ENCODE results near the gene RAD18.

The RAD18 gene

DNA sequence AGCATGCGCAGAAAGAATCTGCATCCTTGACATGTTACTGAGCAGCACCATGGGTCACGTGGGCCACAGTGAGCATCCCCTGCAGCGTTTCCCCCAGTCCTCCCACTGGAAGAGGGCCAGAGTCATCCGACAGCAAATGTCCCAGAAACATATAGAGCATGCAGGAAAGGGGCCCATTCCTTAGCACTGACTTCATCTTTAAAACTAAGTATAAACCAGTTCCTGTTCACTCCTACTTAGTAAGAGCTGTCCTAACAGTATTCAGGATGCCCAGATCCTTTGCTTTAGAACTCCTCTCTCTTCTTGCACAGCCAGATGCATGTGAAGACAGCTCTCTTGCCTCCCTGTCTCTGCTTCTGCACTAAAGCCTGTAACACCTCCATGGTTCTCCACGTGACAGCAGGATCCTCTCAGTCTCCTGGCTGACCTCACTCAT, 114.6 kb downstream of the RAD18 start:
- DNase-seq, result no peak

DNA sequence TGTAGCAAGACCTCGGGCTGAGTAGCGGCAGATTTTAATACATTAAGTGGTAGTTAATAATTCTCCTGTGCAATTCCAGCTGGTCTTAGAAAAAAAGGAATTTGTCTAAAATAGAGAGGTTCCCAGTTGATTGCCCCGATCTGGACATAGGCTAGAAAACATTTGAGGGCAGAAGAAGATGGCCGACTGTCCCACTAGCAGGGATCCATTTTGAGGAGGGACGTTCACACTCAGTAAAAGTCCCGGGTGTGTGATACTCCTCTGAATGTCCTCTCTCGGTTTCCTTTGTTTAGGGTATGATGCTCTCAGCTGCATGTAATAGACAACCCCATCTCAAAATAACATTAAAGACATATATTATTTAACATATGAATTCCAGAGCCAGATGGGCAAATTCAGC, 116.0 kb downstream of the RAD18 start:
- no peak overlapping the region for H3K27ac Mint-ChIP-seq
- H3K36me3 Mint-ChIP-seq (ENCODE audit: insufficient read depth), result no peaks in the 10 kb centered on the region
- ATAC-seq (replicated peaks) (no peak), DNase-seq (no peak)
- H3K27me3 Mint-ChIP-seq, result no peaks in the 10 kb centered on the region
- H3K4me1 Mint-ChIP-seq (ENCODE audit: low read depth in 2 of 2), result no peaks in the 10 kb centered on the region
- no peak overlapping the region for H3K4me3 Mint-ChIP-seq
- H3K9me3 Mint-ChIP-seq, result no peaks in the 10 kb centered on the region

More for the DNA sequence above, 114.6 kb downstream of the RAD18 start:
- Mint-ChIP-seq H3K27me3 (no peaks in the 10 kb centered on the region), H3K4me3 (no peak overlapping the region), H3K36me3 (ENCODE audit: insufficient read depth) (no peaks in the 10 kb centered on the region), H3K4me1 (ENCODE audit: low read depth in 2 of 2) (no peaks in the 10 kb centered on the region), H3K27ac (no peak overlapping the region), H3K9me3 (no peaks in the 10 kb centered on the region)
- no peak for ATAC-seq (replicated peaks)

DNA sequence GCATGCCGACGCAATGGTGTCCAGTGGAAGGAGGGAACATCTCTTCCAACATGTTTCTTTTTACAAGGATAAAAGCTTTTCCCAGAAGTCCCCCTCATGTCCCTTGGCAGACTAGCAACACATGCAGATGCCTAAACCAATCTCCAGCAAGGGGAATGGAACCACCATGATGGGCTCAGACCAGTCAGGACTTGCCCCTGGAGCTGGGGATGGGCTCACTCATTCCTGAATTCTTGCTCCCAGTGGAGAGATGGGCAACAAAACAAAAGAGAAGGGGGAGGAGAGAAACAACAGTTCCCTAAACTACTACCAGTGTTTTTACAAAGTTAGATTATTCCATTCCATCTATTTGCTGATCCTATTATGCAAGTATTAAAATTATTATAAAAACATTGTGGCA, 117.1 kb downstream of the RAD18 start:
- Mint-ChIP-seq H3K27ac (no peak overlapping the region), H3K4me1 (ENCODE audit: low read depth in 2 of 2) (no peaks in the 10 kb centered on the region), H3K9me3 (no peaks in the 10 kb centered on the region), H3K36me3 (ENCODE audit: insufficient read depth) (no peaks in the 10 kb centered on the region), H3K27me3 (no peaks in the 10 kb centered on the region), H3K4me3 (no peak overlapping the region)
- ATAC-seq (replicated peaks), result no peak
- no peak for DNase-seq

DNA sequence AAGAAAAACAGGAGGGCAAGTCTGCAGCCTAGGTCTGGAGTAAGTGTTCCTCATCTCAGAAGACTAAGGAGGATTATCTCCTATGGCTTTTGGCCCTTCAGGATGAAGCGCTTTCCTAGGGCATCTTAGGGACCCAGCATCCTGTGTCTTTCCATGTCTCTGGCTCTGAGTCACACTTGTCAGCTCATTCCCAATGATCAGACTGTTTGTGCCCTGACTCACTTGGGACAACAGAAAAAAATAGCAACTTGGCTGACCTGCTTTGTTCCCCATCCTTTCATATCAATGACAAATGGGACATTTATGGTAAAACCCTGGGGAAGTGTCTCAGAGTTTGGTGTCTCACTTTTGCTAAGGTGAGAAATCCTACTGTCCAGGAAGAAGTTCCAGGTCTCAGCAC, 117.6 kb downstream of the RAD18 start:
- ATAC-seq (replicated peaks), result no peak
- Mint-ChIP-seq H3K27me3 (no peaks in the 10 kb centered on the region), H3K9me3 (no peaks in the 10 kb centered on the region), H3K4me1 (ENCODE audit: low read depth in 2 of 2) (no peaks in the 10 kb centered on the region), H3K36me3 (ENCODE audit: insufficient read depth) (no peaks in the 10 kb centered on the region), H3K27ac (no peak overlapping the region), H3K4me3 (no peak overlapping the region)
- no peak for DNase-seq

DNA sequence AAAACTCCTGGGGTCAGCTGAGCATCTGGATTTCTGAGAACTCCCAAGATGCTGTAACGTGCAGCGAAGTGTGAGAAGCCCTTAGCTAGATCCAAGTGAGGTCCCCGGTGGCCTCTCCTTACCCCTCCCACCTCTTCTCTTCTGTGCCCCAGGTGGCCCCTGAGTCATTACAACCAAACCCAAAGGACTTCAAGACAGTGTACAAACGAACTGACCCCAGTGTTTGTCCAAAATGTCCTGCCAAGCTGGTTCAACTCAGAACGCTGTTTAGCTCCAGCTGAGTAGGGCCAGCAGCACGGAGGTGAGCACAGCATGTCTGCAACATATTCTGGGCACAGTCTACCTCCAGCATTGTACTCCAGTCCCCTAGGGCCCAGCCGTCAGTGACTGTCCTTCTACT, 119.9 kb downstream of the RAD18 start:
- Mint-ChIP-seq H3K9me3 (no peaks in the 10 kb centered on the region), H3K4me1 (ENCODE audit: low read depth in 2 of 2) (no peaks in the 10 kb centered on the region), H3K27me3 (no peaks in the 10 kb centered on the region), H3K36me3 (ENCODE audit: insufficient read depth) (no peaks in the 10 kb centered on the region), H3K27ac (no peak overlapping the region), H3K4me3 (no peak overlapping the region)
- DNase-seq (no peak), ATAC-seq (replicated peaks) (no peak)

DNA sequence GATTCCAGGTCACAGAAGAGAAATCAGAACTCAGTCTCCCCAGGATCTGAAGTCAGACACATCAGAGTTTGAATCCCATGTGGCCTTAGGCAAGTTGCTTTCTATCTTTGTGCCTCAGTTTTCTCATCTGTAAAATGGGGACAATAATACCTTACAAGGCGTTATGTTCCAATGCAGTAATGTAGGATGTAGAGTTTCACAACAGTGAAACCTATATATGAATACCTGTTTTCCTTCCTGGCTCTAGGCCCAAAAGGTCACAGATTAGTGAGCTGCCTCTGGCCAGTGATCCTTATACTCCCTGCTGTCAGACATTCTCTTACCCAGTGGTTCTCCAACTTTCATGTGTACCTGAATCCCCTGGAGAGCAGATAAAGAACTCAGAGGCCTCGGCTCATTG, 121.0 kb downstream of the RAD18 start:
- Mint-ChIP-seq H3K4me3 (no peak overlapping the region), H3K27ac (no peak overlapping the region), H3K4me1 (ENCODE audit: low read depth in 2 of 2) (no peaks in the 10 kb centered on the region), H3K9me3 (no peaks in the 10 kb centered on the region), H3K27me3 (no peaks in the 10 kb centered on the region), H3K36me3 (ENCODE audit: insufficient read depth) (no peaks in the 10 kb centered on the region)
- no peak for DNase-seq
- no peak for ATAC-seq (replicated peaks)

DNA sequence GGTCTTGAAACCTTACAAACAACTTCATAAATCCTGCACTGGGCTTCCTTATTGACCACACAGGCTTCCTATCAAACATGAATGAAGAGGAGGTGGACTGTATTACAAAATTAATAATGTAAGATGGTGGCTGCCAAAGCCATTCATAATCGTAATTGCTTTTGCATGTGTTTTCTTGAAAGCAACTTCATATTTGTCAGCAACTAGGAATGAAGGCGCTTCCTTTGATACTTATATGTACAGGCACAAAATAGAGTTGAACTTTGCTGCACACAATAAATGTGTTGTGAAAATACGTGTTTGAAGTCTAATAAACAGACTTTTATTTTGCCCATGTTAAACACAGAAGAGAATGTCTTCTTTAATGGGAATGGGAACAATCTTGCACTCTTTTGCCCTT, 121.8 kb downstream of the RAD18 start:
- H3K4me3 Mint-ChIP-seq, result no peak overlapping the region
- H3K27ac Mint-ChIP-seq, result no peak overlapping the region
- no peak for ATAC-seq (replicated peaks)
- no peaks in the 10 kb centered on the region for H3K9me3 Mint-ChIP-seq
- no peaks in the 10 kb centered on the region for H3K27me3 Mint-ChIP-seq
- no peaks in the 10 kb centered on the region for H3K4me1 Mint-ChIP-seq (ENCODE audit: low read depth in 2 of 2)
- no peak for DNase-seq
- no peaks in the 10 kb centered on the region for H3K36me3 Mint-ChIP-seq (ENCODE audit: insufficient read depth)

DNA sequence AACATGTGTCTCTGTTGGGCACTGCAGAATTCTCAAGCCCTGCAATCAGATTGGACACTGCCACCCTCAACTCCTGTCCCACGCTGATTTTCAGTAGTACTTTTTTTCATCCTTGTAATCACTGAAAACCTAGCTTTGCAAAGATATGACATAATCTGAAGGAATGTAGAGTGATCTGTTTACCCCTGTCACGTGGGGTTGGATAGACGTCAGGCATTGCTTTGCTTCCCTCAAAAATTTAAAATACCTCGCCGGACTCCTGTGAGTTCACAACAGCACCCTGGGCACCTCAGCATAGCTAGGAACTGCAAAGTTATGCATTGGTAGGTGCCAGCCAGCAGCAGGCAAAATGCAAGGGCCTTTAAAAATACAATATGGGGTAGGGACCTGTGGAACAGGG, 122.7 kb downstream of the RAD18 start:
- Mint-ChIP-seq H3K4me3 (no peak overlapping the region), H3K9me3 (no peaks in the 10 kb centered on the region), H3K27ac (no peak overlapping the region), H3K27me3 (no peaks in the 10 kb centered on the region), H3K4me1 (ENCODE audit: low read depth in 2 of 2) (no peaks in the 10 kb centered on the region), H3K36me3 (ENCODE audit: insufficient read depth) (no peaks in the 10 kb centered on the region)
- ATAC-seq (replicated peaks) (no peak), DNase-seq (no peak)

DNA sequence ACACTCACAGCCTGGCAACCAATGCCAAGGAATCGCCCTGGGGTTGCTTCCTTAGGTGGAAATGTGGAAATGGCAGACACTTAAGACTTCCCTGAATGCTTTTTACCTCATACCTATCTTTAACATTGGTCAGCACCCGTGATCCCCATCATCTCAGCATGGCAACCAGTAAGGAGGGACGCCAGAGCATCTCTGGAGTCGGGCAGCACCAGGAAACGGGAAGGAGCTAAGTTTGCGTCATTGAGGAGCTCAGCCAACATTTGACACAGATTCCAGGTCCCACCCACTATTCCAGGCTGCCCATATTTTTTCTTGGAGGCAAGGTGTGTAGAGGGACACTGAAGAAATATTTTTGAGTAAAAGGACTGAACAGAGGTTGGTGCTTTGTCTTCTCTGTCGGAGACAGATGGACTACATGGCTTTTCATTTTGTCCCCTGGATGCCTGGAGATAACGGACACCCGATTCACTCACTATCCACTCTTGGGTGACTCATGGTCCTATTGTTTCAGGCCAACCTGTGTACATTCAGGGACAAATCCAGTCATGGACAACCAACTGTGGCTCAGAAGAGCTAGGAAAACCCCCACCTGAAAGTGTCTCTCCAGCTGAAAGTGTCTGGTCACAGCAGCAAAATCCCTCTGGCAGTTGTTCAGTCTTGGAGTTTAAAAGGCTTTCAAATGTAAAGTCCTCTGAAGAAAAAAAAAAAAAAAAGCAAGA, 123.5 kb downstream of the RAD18 start:
- DNase-seq, result no peak
- Mint-ChIP-seq H3K4me1 (ENCODE audit: low read depth in 2 of 2) (no peaks in the 10 kb centered on the region), H3K4me3 (no peak overlapping the region), H3K36me3 (ENCODE audit: insufficient read depth) (no peaks in the 10 kb centered on the region), H3K27me3 (no peaks in the 10 kb centered on the region), H3K27ac (no peak overlapping the region), H3K9me3 (no peaks in the 10 kb centered on the region)
- no peak for ATAC-seq (replicated peaks)

DNA sequence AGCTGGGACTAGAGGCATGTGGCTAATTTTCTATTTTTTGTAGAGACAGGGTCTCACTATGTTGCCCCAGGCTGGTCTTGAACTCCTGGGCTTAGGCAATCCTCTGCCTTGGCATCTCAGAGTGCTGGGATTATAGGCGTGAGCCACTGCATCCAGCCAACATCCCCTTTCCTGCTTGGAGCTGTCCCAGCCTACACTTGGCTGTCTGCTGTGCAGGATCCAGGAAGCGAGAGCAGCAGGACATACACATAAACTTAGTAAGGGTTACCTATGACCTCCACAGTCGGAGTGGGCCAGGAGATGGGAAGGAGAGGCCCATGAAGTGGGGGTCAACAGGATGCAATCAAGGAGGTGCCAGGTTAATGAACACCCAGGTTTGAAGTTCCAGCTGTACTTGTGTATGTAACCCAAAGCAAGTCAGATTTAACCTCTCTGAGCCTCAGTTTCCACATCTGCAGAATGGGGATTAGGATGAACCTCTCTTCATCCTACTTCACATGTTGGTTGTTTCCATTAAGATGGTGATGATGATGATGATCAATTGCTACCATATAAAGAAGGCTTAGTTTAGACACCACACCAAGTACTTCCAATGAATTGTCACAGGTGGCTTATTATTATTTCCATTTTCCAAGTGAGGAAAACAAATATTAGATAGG, 124.4 kb downstream of the RAD18 start:
- H3K27me3 Mint-ChIP-seq, result no peaks in the 10 kb centered on the region
- no peaks in the 10 kb centered on the region for H3K36me3 Mint-ChIP-seq (ENCODE audit: insufficient read depth)
- H3K27ac Mint-ChIP-seq, result no peak overlapping the region
- no peak overlapping the region for H3K4me3 Mint-ChIP-seq
- no peaks in the 10 kb centered on the region for H3K4me1 Mint-ChIP-seq (ENCODE audit: low read depth in 2 of 2)
- DNase-seq (no peak), ATAC-seq (replicated peaks) (no peak)
- no peaks in the 10 kb centered on the region for H3K9me3 Mint-ChIP-seq

DNA sequence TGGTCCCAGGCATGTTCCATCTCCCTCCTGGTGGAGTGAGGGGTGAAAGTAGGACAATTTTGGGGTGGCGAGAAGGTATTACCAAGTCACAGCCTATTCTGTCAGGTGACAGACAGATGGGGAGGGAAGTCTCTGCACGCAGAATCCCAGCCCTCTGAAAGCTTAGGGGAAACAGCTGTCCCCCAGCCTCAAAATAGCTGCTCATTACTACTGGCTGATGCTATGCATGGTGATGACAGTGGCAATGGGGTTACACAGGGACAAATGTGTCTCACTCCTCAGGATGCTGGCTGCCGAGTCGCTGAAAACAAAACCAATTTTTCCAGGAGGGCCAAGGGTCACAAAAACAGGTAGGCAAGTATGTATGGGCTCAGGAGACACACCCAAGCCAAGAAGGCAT, 125.0 kb downstream of the RAD18 start:
- Mint-ChIP-seq H3K9me3 (no peaks in the 10 kb centered on the region), H3K27me3 (no peaks in the 10 kb centered on the region), H3K4me3 (no peak overlapping the region), H3K4me1 (ENCODE audit: low read depth in 2 of 2) (no peaks in the 10 kb centered on the region), H3K36me3 (ENCODE audit: insufficient read depth) (no peaks in the 10 kb centered on the region), H3K27ac (no peak overlapping the region)
- ATAC-seq (replicated peaks) (no peak), DNase-seq (no peak)

DNA sequence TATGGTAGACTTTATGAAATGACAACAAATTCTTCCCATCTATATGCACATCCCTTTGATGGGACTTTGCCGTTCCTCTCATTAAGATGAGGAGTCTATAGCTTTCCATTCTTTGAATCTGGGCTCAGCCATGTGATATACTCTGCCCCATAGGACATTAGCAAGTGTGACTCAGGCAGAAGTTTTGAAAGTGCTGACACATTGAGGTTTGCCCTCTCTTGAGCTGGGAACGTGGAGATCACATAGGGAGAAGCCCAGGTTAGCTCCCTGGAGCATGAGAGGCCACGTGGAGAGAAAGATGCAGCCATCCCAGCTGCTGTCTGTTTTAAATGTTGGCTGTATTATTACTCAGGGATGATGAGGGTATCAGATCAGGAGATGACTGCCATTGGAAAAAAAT, 126.1 kb downstream of the RAD18 start:
- DNase-seq, result no peak
- H3K27ac Mint-ChIP-seq, result no peak overlapping the region
- no peaks in the 10 kb centered on the region for H3K36me3 Mint-ChIP-seq (ENCODE audit: insufficient read depth)
- no peak overlapping the region for H3K4me3 Mint-ChIP-seq
- ATAC-seq (replicated peaks), result no peak
- H3K4me1 Mint-ChIP-seq (ENCODE audit: low read depth in 2 of 2), result no peaks in the 10 kb centered on the region
- H3K9me3 Mint-ChIP-seq, result no peaks in the 10 kb centered on the region
- H3K27me3 Mint-ChIP-seq, result no peaks in the 10 kb centered on the region

DNA sequence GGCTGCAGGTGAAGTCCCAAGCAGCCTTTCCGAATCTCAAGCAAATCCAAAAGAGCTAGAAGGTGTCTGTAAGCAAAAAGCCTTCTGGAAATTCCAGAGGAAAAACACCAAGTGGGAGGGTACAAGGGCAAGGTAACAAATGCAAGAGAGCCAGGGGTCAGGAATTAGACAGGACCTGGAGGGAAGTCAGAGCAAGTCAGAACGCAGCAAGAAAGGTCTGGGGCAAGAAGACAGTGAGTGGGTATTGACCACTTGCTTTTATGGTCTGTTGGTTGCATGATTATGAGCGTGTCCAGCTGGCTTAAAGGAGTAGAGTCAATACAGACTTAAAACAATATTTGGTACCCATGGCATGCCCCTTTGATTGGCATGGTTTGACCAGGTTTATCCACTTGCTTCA, 127.2 kb downstream of the RAD18 start:
- DNase-seq, result no peak
- Mint-ChIP-seq H3K36me3 (ENCODE audit: insufficient read depth) (no peaks in the 10 kb centered on the region), H3K4me3 (no peak overlapping the region), H3K4me1 (ENCODE audit: low read depth in 2 of 2) (no peaks in the 10 kb centered on the region), H3K27me3 (no peaks in the 10 kb centered on the region), H3K27ac (no peak overlapping the region), H3K9me3 (no peaks in the 10 kb centered on the region)
- ATAC-seq (replicated peaks), result no peak

DNA sequence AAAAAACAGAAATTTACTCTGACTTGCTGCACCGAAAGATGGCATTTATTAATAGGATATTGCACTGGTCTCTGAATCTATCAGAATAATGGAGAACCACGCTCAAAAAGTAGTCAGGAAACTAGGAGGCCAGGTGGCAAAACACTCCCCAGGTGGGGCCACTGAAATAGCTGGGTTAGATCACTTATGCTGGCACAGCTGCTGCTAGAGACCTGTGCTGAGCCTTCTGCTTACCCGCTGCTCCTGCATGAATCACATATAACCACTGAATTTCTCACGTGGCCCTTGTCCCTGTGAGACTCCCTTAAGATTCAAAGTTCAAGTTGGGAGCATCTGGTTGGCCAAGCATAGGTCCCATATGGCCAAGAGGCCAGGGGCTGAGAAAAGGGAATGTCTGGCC, 127.9 kb downstream of the RAD18 start:
- Mint-ChIP-seq H3K4me3 (no peak overlapping the region), H3K4me1 (ENCODE audit: low read depth in 2 of 2) (no peaks in the 10 kb centered on the region), H3K9me3 (no peaks in the 10 kb centered on the region), H3K27ac (no peak overlapping the region), H3K27me3 (no peaks in the 10 kb centered on the region), H3K36me3 (ENCODE audit: insufficient read depth) (no peaks in the 10 kb centered on the region)
- DNase-seq (no peak), ATAC-seq (replicated peaks) (no peak)
